Panc1 (cell line): Measurements from ENCODE around the gene ACTL7A. TPM values are rescaled to one million over a fixed set of nuclear protein-coding genes. Genes with fewer than 3 reads are reported as not detected.

Experiments
- ATAC-seq: fragments of 200-7000 bp; cut with Tn5 transposase; 2 replicates; pipeline ENCODE4 v1.9.1; 2020; ENCODE audit warnings: mild to moderate bottlenecking, moderate library complexity
- BruUV-seq: library from RNA; stranded (reverse); fragments of 400-500 nt; replicated peaks from 2 replicates; lab custom pipeline; 2021; lab: Mats Ljungman, UMichigan
- CTCF ChIA-PET: fragments of 300-600 bp; sonication (Branson Sonifier 250); formaldehyde crosslinking; loops from one replicate; lab custom pipeline; 2022; ENCODE audit warnings: antibody characterized with exemption; lab: Charles Lee
- POLR2A ChIA-PET: fragments of 300-600 bp; sonication (Branson Sonifier 250); formaldehyde crosslinking; loops from one replicate; lab custom pipeline; 2022; ENCODE audit warnings: antibody characterized with exemption; lab: Charles Lee
- DNase-seq: peaks from one replicate; pipeline ENCODE4 v3.0.0-alpha.2; 2010; ENCODE audit warnings: low read depth, low spot score
- H3K27ac ChIP-seq: 2 replicates; pipeline ENCODE4 v1.5.1; 2011; ENCODE audit warnings: mild to moderate bottlenecking, low read length, inconsistent platforms
- H3K27me3 ChIP-seq: fragments of 200-500 bp; sonication (Bioruptor generic); 2 replicates; pipeline ENCODE4 v1.6.0; 2014; ENCODE audit warnings: low read length, inconsistent platforms; ENCODE audit not compliant: control insufficient read depth, insufficient read depth
- H3K36me3 ChIP-seq: fragments of 200-500 bp; sonication (Bioruptor generic); 2 replicates; pipeline ENCODE4 v1.5.1; 2014; ENCODE audit warnings: inconsistent platforms, mild to moderate bottlenecking, low read length, moderate library complexity; ENCODE audit not compliant: control insufficient read depth, insufficient read depth
- H3K4me1 ChIP-seq: 2 replicates; pipeline ENCODE4 v1.5.1; 2011; ENCODE audit warnings: inconsistent platforms, mild to moderate bottlenecking, low read length, moderate library complexity; ENCODE audit not compliant: control insufficient read depth, insufficient read depth
- H3K4me3 ChIP-seq, 2 experiments: 2 replicates each; pipeline ENCODE4 v1.5.1; 2011 to 2012; ENCODE audit warnings: low read depth in 2 of 2, low read length in 2 of 2, mild to moderate bottlenecking in 2 of 2, inconsistent platforms in 1 of 2, moderate library complexity in 1 of 2
- H3K9me3 ChIP-seq: fragments of 200-500 bp; sonication (Bioruptor generic); 2 replicates; pipeline ENCODE4 v1.5.1; 2014; ENCODE audit warnings: low read depth, mild to moderate bottlenecking, inconsistent platforms, low read length, moderate library complexity; ENCODE audit not compliant: control insufficient read depth, insufficient read depth
- POLR2AphosphoS5 ChIP-seq: IDR thresholded peaks from 2 replicates; pipeline ENCODE4 v1.6.1; 2012; ENCODE audit warnings: mild to moderate bottlenecking, low read depth, low read length, moderate library complexity
- SIN3A ChIP-seq: IDR thresholded peaks from 2 replicates; pipeline ENCODE4 v1.6.1; 2012; ENCODE audit warnings: low read depth, mild to moderate bottlenecking, low read length, moderate library complexity, borderline replicate concordance; ENCODE audit not compliant: insufficient read depth
- TCF7L2 ChIP-seq: IDR thresholded peaks from 2 replicates; pipeline ENCODE4 v1.6.1; 2011; ENCODE audit warnings: mild to moderate bottlenecking, low read depth, low read length, inconsistent platforms
- in situ Hi-C: cut with HindIII; loops from 2 replicates; pipeline ENCODE4 v1.10.0; 2016; ENCODE audit warnings: low sequenced_read_pairs, low pct_unique_long_range_greater_than_20kb
- intact Hi-C: fragments of 100-400 bp; cut with micrococcal nuclease; formaldehyde crosslinking; loops from one replicate; pipeline ENCODE4 v1.10.0; 2022; ENCODE audit not compliant: unreplicated experiment
- total RNA-seq: library from RNA; stranded (reverse); gene quantifications from one replicate; pipeline ENCODE4 v1.2.1, GENCODE V29; 2021; ENCODE audit not compliant: unreplicated experiment
- TF ChIP-seq, protein P1 (sequence below), 2 experiments: IDR thresholded peaks; 2 replicates each; pipeline ENCODE4 v1.6.1; 2011 to 2012; ENCODE audit warnings: low read depth in 2 of 2, control low read depth in 1 of 2, low read length in 1 of 2, mild to moderate bottlenecking in 1 of 2, moderate library complexity in 1 of 2; ENCODE audit not compliant: insufficient read depth in 1 of 2
- TF ChIP-seq, protein P2 (sequence below): fragments of 450-650 bp; IDR thresholded peaks from 2 replicates; pipeline ENCODE4 v1.5.1; 2017; ENCODE audit warnings: mild to moderate bottlenecking

ACTL7A gene
- total RNA-seq, 1 experiment from 2014 or later, result not detected

DNA sequence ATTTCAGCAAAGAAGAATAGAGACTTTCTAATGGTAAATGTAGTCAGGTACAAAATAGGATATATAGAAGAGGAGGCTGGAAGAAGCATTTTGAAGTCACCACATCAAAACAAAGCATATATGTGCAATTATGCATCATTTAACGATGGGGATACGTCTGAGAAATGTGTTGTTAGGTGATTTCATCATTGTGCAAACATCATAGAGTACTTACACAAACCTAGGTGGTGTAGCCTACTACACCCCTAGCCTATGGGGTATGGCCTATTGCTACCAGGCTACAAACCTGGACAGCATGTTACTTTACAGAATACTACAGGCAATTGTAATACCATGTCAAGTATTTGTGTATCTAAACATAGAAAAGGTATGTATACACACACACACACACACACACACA, 43.4 kb downstream of the ACTL7A start:
- no peaks in the 10 kb centered on the region for H3K9me3 ChIP-seq
- no peaks in the 10 kb centered on the region for H3K4me1 ChIP-seq
- no TSS peak for BruUV-seq
- ChIA-PET CTCF (no interaction called here), POLR2A (no interaction called here)
- in situ Hi-C loops (no loop called here), intact Hi-C loops (no loop called here)
- H3K27me3 ChIP-seq, result no peaks in the 10 kb centered on the region
- H3K27ac ChIP-seq, result no peak overlapping the region
- TF ChIP-seq POLR2AphosphoS5 (no peak), TCF7L2 (no peak), SIN3A (no peak)
- TF ChIP-seq, protein P1, sequence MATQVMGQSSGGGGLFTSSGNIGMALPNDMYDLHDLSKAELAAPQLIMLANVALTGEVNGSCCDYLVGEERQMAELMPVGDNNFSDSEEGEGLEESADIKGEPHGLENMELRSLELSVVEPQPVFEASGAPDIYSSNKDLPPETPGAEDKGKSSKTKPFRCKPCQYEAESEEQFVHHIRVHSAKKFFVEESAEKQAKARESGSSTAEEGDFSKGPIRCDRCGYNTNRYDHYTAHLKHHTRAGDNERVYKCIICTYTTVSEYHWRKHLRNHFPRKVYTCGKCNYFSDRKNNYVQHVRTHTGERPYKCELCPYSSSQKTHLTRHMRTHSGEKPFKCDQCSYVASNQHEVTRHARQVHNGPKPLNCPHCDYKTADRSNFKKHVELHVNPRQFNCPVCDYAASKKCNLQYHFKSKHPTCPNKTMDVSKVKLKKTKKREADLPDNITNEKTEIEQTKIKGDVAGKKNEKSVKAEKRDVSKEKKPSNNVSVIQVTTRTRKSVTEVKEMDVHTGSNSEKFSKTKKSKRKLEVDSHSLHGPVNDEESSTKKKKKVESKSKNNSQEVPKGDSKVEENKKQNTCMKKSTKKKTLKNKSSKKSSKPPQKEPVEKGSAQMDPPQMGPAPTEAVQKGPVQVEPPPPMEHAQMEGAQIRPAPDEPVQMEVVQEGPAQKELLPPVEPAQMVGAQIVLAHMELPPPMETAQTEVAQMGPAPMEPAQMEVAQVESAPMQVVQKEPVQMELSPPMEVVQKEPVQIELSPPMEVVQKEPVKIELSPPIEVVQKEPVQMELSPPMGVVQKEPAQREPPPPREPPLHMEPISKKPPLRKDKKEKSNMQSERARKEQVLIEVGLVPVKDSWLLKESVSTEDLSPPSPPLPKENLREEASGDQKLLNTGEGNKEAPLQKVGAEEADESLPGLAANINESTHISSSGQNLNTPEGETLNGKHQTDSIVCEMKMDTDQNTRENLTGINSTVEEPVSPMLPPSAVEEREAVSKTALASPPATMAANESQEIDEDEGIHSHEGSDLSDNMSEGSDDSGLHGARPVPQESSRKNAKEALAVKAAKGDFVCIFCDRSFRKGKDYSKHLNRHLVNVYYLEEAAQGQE (IDR thresholded peaks at IDR 0.05; ENCODE audit: insufficient read depth in 1 of 2, low read depth in 2 of 2, low read length in 1 of 2), result no peak
- TF ChIP-seq, protein P2, sequence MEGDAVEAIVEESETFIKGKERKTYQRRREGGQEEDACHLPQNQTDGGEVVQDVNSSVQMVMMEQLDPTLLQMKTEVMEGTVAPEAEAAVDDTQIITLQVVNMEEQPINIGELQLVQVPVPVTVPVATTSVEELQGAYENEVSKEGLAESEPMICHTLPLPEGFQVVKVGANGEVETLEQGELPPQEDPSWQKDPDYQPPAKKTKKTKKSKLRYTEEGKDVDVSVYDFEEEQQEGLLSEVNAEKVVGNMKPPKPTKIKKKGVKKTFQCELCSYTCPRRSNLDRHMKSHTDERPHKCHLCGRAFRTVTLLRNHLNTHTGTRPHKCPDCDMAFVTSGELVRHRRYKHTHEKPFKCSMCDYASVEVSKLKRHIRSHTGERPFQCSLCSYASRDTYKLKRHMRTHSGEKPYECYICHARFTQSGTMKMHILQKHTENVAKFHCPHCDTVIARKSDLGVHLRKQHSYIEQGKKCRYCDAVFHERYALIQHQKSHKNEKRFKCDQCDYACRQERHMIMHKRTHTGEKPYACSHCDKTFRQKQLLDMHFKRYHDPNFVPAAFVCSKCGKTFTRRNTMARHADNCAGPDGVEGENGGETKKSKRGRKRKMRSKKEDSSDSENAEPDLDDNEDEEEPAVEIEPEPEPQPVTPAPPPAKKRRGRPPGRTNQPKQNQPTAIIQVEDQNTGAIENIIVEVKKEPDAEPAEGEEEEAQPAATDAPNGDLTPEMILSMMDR, result no peak
- DNase-seq, result no peak
- H3K36me3 ChIP-seq, result peaks cover 5% of the 10 kb centered on the region
- ATAC-seq, result no peak
- no peak overlapping the region for H3K4me3 ChIP-seq

DNA sequence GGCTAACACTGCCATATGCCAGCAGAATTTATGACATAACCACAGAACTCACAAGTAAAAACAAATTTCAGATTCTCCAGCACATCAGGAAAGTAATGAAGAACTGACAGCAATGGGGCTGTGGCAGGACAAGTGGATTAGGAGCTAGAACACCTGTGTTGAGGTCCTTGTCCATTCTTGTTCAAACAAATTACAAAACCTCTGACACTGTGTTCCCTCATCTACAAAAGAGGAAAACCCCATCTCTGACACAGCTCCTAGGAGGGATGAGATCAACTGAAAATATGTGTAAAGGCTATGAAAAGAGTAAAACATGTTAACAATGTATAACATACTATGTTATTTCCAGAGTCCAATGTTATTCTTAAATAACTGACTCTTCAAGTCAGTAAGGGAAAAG, 48.3 kb downstream of the ACTL7A start:
- H3K36me3 ChIP-seq, result peaks cover 5% of the 10 kb centered on the region
- no peak overlapping the region for H3K4me3 ChIP-seq
- ChIA-PET CTCF (no interaction called here), POLR2A (no interaction called here)
- no peak for ATAC-seq
- BruUV-seq, result no TSS peak
- in situ Hi-C loops (no loop called here), intact Hi-C loops (no loop called here)
- H3K4me1 ChIP-seq, result no peaks in the 10 kb centered on the region
- no peaks in the 10 kb centered on the region for H3K27me3 ChIP-seq
- no peaks in the 10 kb centered on the region for H3K9me3 ChIP-seq
- TF ChIP-seq, protein P1 (IDR thresholded peaks at IDR 0.05; ENCODE audit: insufficient read depth in 1 of 2, low read depth in 2 of 2, low read length in 1 of 2), result no peak
- TF ChIP-seq TCF7L2, result no peak
- TF ChIP-seq, protein P2, result no peak
- no peak for TF ChIP-seq POLR2AphosphoS5
- no peak for TF ChIP-seq SIN3A
- no peak for DNase-seq
- H3K27ac ChIP-seq, result no peak overlapping the region
